Keratinocyte (primary cell): ENCODE data around the gene CNN2.

Experiments
- EZH2 ChIP-seq: IDR thresholded peaks from one replicate; pipeline ENCODE4 v1.6.1; 2012; ENCODE audit warnings: inconsistent platforms, mild to moderate bottlenecking, low read length, moderate library complexity
- TF ChIP-seq, protein P1 (sequence below), 3 experiments: IDR thresholded peaks in 1 of 3; conservative IDR thresholded peaks in 1 of 3; optimal IDR thresholded peaks in 1 of 3; 2 replicates in 2 of 3; 3 replicates in 1 of 3; pipeline versions ENCODE3 to v1.5.1; 2011; ENCODE audit warnings: low read length in 3 of 3, mild to moderate bottlenecking in 3 of 3, moderate library complexity in 2 of 3, control low read depth in 1 of 3, inconsistent platforms in 1 of 3; ENCODE audit not compliant: insufficient read depth in 2 of 3; ENCODE audit errors: extremely low read depth in 1 of 3

DNA sequence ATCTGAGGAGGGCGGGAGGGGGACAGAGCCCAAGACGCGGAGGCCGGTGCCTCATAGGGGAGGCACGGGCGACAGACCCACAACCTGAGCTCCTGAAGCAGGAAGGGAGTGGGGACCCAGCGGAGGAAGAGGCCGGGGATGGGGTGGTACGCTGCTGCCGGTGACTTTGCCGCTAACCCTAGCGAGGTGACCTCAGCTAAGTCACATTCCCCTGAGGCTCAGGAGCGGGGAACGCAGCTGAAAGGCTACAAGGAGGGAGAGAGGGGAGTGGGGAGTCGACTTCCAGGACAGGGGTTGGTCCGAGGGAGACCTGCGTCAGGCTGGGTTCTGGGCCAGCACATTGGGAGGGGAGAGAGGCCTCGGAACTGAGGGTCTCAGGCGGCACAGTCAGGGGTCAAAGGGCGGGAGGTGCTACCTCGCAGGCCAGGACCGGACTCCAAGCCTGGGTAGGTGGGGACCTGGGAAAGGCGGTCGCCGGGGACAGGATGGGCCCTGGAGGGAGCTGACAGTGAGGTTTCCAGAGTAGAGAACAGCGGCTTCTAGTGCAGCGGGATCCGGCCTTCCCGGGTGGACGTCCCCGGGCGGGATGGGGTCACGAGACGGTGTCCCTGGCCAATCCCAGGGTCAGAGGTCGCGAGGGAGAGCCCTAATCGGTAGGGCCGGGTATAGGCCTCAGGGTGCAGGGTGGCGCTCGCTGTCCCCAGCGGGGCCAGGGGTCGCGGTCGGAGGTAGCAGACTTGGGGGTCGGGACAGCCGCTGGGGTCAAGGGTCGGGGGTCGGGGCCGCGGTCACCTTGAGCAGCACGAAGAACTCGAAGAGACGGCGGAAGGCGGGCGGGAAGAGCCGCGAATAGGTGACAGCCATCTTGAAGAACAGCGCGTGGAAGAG, 6.2 kb upstream of the CNN2 start:
- TF ChIP-seq, protein P1, sequence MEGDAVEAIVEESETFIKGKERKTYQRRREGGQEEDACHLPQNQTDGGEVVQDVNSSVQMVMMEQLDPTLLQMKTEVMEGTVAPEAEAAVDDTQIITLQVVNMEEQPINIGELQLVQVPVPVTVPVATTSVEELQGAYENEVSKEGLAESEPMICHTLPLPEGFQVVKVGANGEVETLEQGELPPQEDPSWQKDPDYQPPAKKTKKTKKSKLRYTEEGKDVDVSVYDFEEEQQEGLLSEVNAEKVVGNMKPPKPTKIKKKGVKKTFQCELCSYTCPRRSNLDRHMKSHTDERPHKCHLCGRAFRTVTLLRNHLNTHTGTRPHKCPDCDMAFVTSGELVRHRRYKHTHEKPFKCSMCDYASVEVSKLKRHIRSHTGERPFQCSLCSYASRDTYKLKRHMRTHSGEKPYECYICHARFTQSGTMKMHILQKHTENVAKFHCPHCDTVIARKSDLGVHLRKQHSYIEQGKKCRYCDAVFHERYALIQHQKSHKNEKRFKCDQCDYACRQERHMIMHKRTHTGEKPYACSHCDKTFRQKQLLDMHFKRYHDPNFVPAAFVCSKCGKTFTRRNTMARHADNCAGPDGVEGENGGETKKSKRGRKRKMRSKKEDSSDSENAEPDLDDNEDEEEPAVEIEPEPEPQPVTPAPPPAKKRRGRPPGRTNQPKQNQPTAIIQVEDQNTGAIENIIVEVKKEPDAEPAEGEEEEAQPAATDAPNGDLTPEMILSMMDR (optimal IDR thresholded peaks at IDR 0.05 in 1 of 3, IDR thresholded peaks at IDR 0.05 in 1 of 3, conservative IDR thresholded peaks at IDR 0.05 in 1 of 3; ENCODE audit: extremely low read depth in 1 of 3, insufficient read depth in 2 of 3, low read length in 3 of 3), result no peak
- TF ChIP-seq EZH2, result no peak
